Common myeloid progenitor, CD34-positive (primary cell): Measurements from ENCODE around the gene LGR6.

Experiments
- CTCF ChIA-PET: fragments of 350-600 bp; sonication (Branson Sonifier 250); formaldehyde crosslinking; loops from one replicate; lab custom pipeline; 2021; ENCODE audit warnings: antibody characterized with exemption; lab: Charles Lee
- POLR2A ChIA-PET: fragments of 350-600 bp; sonication (Branson Sonifier 250); formaldehyde crosslinking; loops from one replicate; lab custom pipeline; 2021; ENCODE audit warnings: antibody characterized with exemption; lab: Charles Lee
- DNase-seq, 3 donors: peaks; one replicate each; pipeline versions ENCODE4 v3.0.0 to v3.0.0-alpha.2; 2013
- H3K27ac ChIP-seq, 2 experiments: 1 replicate in 1 of 2; 2 replicates in 1 of 2; pipeline ENCODE4 v1.7.0; 2013; ENCODE audit warnings: inconsistent platforms in 2 of 2, low read length in 2 of 2, mild to moderate bottlenecking in 2 of 2, low read depth in 1 of 2, moderate library complexity in 1 of 2; ENCODE audit not compliant: severe bottlenecking in 2 of 2, insufficient read depth in 1 of 2, poor library complexity in 1 of 2
- H3K27me3 ChIP-seq, 5 experiments: replicated peaks in 2 of 5; 1 replicate in 3 of 5; 2 replicates in 2 of 5; pipeline versions ENCODE4 v1.6.1 to v1.7.0; 2013; ENCODE audit warnings: low read length in 4 of 5, mild to moderate bottlenecking in 2 of 5, moderate library complexity in 2 of 5, inconsistent platforms in 1 of 5; ENCODE audit not compliant: insufficient read depth in 5 of 5, control insufficient read depth in 4 of 5
- H3K36me3 ChIP-seq, 4 experiments: 1 replicate in 2 of 4; 2 replicates in 2 of 4; pipeline versions ENCODE4 v1.6.1 to v1.7.0; 2013; ENCODE audit warnings: low read length in 3 of 4, control low read depth in 1 of 4, mild to moderate bottlenecking in 1 of 4; ENCODE audit not compliant: control insufficient read depth in 4 of 4, insufficient read depth in 4 of 4
- H3K4me1 ChIP-seq, 4 experiments: 1 replicate in 3 of 4; 2 replicates in 1 of 4; pipeline versions ENCODE4 v1.6.1 to v1.7.1; 2013; ENCODE audit warnings: low read length in 3 of 4, mild to moderate bottlenecking in 3 of 4, control low read depth in 1 of 4, inconsistent platforms in 1 of 4, moderate library complexity in 1 of 4; ENCODE audit not compliant: control insufficient read depth in 4 of 4, insufficient read depth in 4 of 4; ENCODE audit errors: control extremely low read depth in 1 of 4
- H3K4me3 ChIP-seq, 7 experiments: 1 replicate in 4 of 7; 2 replicates in 3 of 7; pipeline versions ENCODE4 v1.5.1 to v1.7.0; 2013; ENCODE audit warnings: mild to moderate bottlenecking in 7 of 7, low read length in 6 of 7, moderate library complexity in 6 of 7, inconsistent platforms in 2 of 7, low read depth in 2 of 7, control low read depth in 1 of 7; ENCODE audit not compliant: insufficient read depth in 4 of 7, control insufficient read depth in 1 of 7; ENCODE audit errors: extremely low read depth in 1 of 7
- H3K9me3 ChIP-seq, 5 experiments: 1 replicate in 4 of 5; 2 replicates in 1 of 5; pipeline versions ENCODE4 v1.6.1 to v1.7.1; 2013; ENCODE audit warnings: low read length in 4 of 5, mild to moderate bottlenecking in 2 of 5, inconsistent platforms in 1 of 5, low read depth in 1 of 5, moderate library complexity in 1 of 5; ENCODE audit not compliant: control insufficient read depth in 4 of 5, insufficient read depth in 2 of 5; ENCODE audit errors: control extremely low read depth in 1 of 5
- WGBS: methylation state at CpG from one replicate; pipeline ENCODE4 v1.1.5; 2013; ENCODE audit not compliant: insufficient coverage; 5-methylcytosine and 5-hydroxymethylcytosine counted together

LGR6 gene

GRCh38 chr1:202199040-202199889 lies 5.7 kb downstream of the LGR6 start:
- H3K27me3 ChIP-seq, result peaks cover 0 to 18% (median 7%) of the 10 kb centered on the region in 5 experiments
- ChIA-PET POLR2A (no interaction called here), CTCF (interaction anchor here (0.8 to 2.8 kb wide), 6 partner anchors 15 to 117 kb away, joined by 3 to 11 read pairs (median 3); no protein-coding TSS in a partner anchor)
- WGBS, result 0% methylated on average over 5 of the region's 16 CpGs
- no peak overlapping the region for H3K27ac ChIP-seq
- H3K9me3 ChIP-seq, result no peaks in the 10 kb centered on the region
- peaks cover 0 to 49% (median 14%) of the 10 kb centered on the region in 4 experiments for H3K4me1 ChIP-seq
- DNase-seq, result no peak
- peak overlapping the region in 1 of 7 experiments; percentile 16 for H3K4me3 ChIP-seq
- H3K36me3 ChIP-seq, result no peaks in the 10 kb centered on the region

DNA sequence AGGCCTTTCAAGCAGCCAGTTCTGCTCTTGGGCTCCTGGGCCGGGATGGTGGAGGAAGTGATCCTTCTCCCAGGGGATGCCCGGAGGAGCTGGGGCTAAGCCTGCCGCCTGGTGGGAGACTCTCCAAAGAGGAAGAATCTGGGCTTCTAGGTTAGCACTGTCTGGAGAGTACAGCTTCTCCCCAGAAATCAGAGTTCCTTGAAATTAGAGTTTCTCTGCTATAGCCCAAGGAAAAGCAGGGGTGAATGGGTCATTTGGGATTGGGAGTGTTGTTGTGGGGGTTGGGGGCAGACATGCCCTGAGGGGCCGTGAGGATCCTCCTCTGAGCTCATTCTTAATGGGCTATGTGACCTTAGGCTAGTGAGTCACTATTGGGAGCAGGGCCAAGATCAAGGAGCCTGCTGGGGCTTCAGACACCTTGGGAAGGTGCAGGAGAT lies 6.5 kb downstream of the LGR6 start:
- H3K9me3 ChIP-seq, result no peaks in the 10 kb centered on the region
- peaks cover 0 to 52% (median 14%) of the 10 kb centered on the region in 4 experiments for H3K4me1 ChIP-seq
- DNase-seq, result no peak
- no peaks in the 10 kb centered on the region for H3K36me3 ChIP-seq
- WGBS, result 92% methylated on average over 3 of the region's 4 CpGs
- CTCF ChIA-PET, result interaction anchor here (0.6 to 2.8 kb wide), 11 partner anchors 10 to 790 kb away, joined by 3 to 11 read pairs (median 3); no protein-coding TSS in a partner anchor
- peaks cover 0 to 11% (median 3%) of the 10 kb centered on the region in 5 experiments for H3K27me3 ChIP-seq
- no peak overlapping the region for H3K4me3 ChIP-seq
- POLR2A ChIA-PET, result no interaction called here
- no peak overlapping the region for H3K27ac ChIP-seq

DNA sequence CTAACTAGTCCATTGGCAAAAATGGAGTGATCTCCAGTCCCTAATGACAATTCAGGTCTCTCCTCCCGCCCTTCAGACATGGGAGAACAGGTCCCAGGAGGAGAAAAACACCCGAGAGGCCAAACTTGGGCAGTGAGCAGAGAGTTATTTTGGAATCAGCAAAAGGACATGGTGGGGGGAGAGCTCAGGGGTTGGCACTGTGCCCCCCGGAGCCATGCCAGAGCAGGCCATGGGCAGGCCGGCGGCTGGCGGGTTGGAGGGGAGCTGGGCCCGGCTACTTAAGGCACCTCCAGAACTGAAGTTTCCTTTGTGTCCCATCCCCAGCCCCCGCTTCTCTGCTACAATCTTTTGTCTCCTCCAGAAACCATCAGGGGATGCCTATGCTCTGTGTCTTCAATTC lies 7.1 kb downstream of the LGR6 start:
- peaks cover 0 to 52% (median 14%) of the 10 kb centered on the region in 4 experiments for H3K4me1 ChIP-seq
- CTCF ChIA-PET, result interaction anchor here (0.6 to 2.8 kb wide), 10 partner anchors 10 to 789 kb away, joined by 3 to 11 read pairs (median 3); no protein-coding TSS in a partner anchor

DNA sequence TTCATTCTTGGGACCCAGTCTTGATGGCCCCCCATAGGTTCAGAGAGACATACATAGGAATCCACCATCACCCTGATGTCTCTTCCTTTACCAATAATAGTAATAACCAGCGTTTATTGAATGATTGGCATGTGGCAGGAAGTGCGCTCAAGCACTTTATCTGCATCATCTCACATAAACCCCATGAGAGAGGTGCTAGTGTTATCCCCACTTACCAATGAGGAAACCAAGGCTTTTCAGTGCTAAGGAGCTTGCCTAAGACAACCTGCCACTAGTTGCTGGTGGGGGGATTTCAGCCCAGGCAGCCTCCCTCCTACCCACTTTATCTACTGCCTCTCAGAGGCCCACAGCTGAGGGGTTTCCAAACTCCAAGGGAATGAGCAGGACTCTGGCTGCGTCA lies 7.7 kb downstream of the LGR6 start:
- H3K27ac ChIP-seq, result no peak overlapping the region
- WGBS, result 30% methylated on average over 2 of the region's 3 CpGs
- no peaks in the 10 kb centered on the region for H3K36me3 ChIP-seq
- no peak overlapping the region for H3K4me3 ChIP-seq
- H3K9me3 ChIP-seq, result no peaks in the 10 kb centered on the region
- H3K27me3 ChIP-seq, result peaks cover 0 to 2% (median under 1%) of the 10 kb centered on the region in 5 experiments
- ChIA-PET CTCF (interaction anchor here (0.6 to 2.8 kb wide), 7 partner anchors 9 to 115 kb away, joined by 3 to 11 read pairs (median 3); no protein-coding TSS in a partner anchor), POLR2A (no interaction called here)
- no peak for DNase-seq
- peaks cover 0 to 52% (median 14%) of the 10 kb centered on the region in 4 experiments for H3K4me1 ChIP-seq

More for the DNA sequence above, 7.1 kb downstream of the LGR6 start:
- Histone ChIP-seq H3K4me3 (no peak overlapping the region), H3K27ac (no peak overlapping the region), H3K36me3 (no peaks in the 10 kb centered on the region), H3K27me3 (peaks cover 0 to 6% (median 2%) of the 10 kb centered on the region in 5 experiments), H3K9me3 (no peaks in the 10 kb centered on the region)
- WGBS, result 98% methylated on average over 8 of the region's 8 CpGs
- no peak for DNase-seq
- POLR2A ChIA-PET, result no interaction called here

GRCh38 chr1:202201971-202202370 lies 8.4 kb downstream of the LGR6 start:
- Histone ChIP-seq H3K4me3 (no peak overlapping the region), H3K27me3 (peaks cover 0 to 2% (median 0%) of the 10 kb centered on the region in 5 experiments), H3K27ac (no peak overlapping the region), H3K9me3 (no peaks in the 10 kb centered on the region), H3K4me1 (peaks cover 0 to 52% (median 14%) of the 10 kb centered on the region in 4 experiments), H3K36me3 (no peaks in the 10 kb centered on the region)
- peak in 2 of 3 donors; percentile 56 to 61 for DNase-seq
- ChIA-PET CTCF (interaction anchor here (1.4 to 2.1 kb wide), 3 partner anchors 9 to 12 kb away, joined by 3 to 8 read pairs (median 3); no protein-coding TSS in a partner anchor), POLR2A (no interaction called here)
- WGBS, result 73% methylated on average over 4 of the region's 4 CpGs

DNA sequence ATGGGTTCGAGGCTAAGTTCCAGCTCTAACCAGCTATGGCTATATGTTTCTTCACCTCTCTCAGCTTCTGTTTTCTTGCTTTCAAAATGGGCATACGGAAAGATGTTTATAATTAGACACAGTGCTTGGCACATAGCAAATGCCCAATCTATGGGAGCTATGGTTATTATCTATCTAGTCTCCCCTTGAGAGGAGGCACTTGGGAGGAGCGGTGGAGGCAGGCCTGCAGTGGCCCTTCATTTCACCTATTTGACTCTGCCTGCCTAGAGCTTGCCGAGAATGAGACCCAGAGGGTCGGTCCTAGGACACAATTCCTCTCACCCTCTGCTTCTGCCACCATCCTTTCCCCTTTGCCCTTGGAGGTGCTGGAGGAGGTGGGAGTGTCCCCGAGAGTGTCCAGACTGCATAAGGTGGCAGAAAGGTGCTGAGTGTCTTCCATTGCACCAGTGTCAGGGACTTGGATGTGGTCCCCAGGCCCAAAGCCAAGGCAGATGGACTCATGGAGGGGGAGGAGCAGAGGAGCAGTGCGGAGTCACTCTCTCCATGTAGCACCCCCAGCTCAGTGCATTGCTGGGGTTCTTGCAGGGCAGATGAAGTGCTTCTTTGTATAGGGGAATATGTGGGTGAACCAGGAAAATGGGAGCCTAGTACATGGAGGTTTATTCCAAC lies 9.0 kb downstream of the LGR6 start:
- Histone ChIP-seq H3K27ac (no peak overlapping the region), H3K4me1 (peaks cover 0 to 54% (median 14%) of the 10 kb centered on the region in 4 experiments), H3K27me3 (peaks cover 0 to 2% (median 0%) of the 10 kb centered on the region in 5 experiments), H3K9me3 (no peaks in the 10 kb centered on the region), H3K4me3 (no peak overlapping the region), H3K36me3 (no peaks in the 10 kb centered on the region)
- 100% methylated on average over 4 of the region's 7 CpGs for WGBS
- CTCF ChIA-PET, result interaction anchor here (0.8 to 2.1 kb wide), 3 partner anchors 10 to 15 kb away, joined by 3 to 8 read pairs (median 3); no protein-coding TSS in a partner anchor
- POLR2A ChIA-PET, result no interaction called here
- no peak for DNase-seq
